Measurements from ENCODE around the gene DLG1.

Gene DLG1

GRCh38 chr3:196995027-196995426 is 303.4 kb downstream of the DLG1 start:
- no peak for DNase-seq

- no peak for DNase-seq
Observed at GRCh38 chr3:196994056-196994455, 304.4 kb downstream of the DLG1 start.

Measured in T-helper 1 cell (primary cell).